Activated CD8-positive, alpha-beta memory T cell treated with anti-CD3 and anti-CD28 coated beads for 24 hours (primary cell): ENCODE data around the gene SCUBE2.
"Not testable (repeated sequence)": the region's sequence is repeated elsewhere in the genome, so short reads cannot be mapped to it uniquely, and the experiment has no call there.

Source experiments
- DNase-seq: peaks from one replicate; pipeline ENCODE4 v3.0.0-alpha.2; 2020

The SCUBE2 gene

DNA sequence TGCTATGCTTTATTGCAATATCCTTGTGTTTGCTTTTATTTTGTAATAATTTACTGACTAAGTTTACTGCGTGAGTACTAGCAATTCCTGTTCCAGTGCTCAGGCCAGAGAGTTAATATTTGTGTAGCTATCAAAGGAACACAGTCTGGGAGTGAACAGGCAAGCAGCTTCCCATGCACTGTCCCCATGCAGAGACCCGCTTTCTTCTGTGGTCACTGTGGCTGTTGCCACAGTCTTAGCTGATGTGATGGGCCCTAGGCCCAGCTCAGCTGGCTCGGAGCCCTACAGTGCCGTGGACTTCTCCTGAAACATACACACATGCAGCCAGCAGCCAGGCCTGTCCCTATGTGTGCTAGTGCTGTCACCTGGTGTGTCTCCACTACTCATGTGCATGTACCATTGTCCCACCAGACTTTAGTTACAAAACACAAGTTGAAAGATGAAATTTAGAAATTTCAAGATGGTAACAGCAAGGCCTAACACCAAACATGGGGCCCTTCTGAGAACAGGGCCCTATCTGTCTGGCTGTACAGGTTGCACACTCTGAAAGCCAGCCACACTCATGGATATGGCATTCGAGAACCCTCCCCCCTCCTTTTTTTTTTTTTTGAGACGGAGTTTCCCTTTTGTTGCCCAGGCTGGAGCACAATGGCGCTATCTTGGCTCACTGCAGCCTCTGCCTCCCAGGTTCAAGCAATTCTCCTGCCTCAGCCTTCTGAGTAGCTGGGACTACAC is 12.3 kb upstream of the SCUBE2 start:
- DNase-seq, result no peak

DNA sequence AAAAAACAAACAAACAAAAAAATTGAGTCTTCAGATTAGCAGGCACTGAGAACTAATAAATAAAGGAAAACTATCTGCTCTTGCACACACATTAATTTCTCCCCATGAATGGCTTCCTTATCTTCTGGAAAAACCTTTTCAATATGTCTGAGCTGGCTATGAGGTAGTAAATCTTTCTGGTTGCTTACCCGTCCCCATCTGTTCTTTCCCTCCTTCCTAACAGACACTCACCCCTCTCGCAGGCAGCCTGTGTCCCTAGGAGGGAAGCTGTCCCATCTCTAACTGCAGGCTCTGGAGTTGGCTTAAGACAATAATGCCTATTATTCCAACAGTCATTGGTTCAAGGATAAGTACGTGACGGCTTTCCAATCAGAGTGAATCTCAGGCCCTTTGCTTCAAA is 8.2 kb upstream of the SCUBE2 start:
- DNase-seq, result no peak

DNA sequence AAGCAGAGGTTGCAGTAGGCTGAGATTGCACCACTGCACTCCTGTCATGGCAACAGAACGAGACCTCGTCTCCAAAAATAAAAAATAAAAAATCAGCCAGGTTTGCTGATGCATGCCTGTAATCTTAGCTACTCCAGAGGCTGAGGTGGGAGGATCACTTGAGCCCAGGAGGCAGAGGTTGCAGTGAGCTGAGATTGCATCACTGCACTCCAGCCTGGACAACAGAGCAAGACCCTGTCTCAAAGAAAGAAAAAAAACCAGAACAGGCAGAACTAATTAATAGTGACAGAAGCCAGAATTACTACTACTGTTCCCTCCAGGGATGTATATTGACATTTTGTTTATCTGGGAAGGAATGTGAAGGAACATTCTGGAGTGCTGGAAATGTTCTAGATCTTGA is 7.1 kb upstream of the SCUBE2 start:
- DNase-seq, result not testable (repeated sequence)

- DNase-seq, result not testable (repeated sequence)
These were observed 6.0 kb upstream of the SCUBE2 start for GRCh38 chr11:9097186-9097943.

DNA sequence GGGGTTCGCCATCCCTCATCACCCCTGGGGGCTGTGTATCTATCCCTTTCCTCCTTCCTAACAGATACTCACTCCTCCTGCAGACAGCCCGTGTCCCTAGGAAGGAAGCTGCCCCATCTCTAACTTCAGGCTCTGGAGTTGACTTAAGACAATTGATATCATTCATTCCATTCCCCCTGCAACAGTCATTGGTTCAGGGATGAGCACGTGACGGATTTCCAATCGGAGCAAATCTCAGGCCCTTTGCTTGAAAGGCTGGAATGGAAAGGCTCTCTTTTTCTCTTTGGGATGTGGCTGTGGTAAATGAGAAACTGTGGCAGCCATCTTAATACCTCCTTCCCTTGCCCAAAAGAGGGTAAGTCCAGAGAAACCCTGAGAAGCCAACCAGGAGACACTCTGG is 5.0 kb upstream of the SCUBE2 start:
- DNase-seq, result no peak

DNA sequence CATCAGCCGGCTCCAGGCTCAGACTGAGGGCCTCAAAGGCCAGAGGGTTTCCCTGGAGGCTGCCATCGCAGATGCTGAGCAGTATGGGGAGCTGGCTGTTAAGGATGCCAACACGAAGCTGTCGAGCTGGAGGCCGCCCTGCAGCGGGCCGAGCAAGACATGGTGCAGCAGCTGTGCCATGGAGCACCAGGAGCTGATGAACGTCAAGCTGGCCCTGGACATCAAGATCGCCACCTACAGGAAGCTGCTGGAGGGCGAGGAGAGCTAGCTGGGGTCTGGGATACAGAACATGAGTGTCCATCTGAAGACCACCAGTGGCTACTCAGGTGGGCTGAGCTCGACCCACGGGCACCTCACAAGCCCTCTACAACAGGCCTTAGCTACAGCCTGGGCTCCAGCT is 4.0 kb upstream of the SCUBE2 start:
- DNase-seq, result no peak

DNA sequence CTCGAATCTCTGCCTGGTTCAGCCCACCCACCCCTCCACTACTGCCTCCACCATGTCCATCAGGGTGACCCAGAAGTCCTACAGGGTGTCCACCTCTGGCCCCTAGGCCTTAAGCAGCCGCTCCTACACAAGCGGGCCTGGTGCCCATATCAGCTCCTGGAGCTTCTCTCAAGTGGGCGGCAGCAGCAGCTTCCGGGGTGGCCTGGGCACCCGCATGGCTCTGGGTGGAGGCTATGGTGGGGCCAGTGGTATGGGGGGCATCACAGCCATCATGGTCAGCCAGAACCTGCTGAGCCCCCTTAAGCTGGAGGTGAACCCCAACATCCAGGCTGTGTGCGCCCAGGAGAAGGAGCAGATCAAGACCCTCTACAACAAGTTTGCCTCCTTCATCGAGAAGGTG is 3.0 kb upstream of the SCUBE2 start:
- no peak for DNase-seq

DNA sequence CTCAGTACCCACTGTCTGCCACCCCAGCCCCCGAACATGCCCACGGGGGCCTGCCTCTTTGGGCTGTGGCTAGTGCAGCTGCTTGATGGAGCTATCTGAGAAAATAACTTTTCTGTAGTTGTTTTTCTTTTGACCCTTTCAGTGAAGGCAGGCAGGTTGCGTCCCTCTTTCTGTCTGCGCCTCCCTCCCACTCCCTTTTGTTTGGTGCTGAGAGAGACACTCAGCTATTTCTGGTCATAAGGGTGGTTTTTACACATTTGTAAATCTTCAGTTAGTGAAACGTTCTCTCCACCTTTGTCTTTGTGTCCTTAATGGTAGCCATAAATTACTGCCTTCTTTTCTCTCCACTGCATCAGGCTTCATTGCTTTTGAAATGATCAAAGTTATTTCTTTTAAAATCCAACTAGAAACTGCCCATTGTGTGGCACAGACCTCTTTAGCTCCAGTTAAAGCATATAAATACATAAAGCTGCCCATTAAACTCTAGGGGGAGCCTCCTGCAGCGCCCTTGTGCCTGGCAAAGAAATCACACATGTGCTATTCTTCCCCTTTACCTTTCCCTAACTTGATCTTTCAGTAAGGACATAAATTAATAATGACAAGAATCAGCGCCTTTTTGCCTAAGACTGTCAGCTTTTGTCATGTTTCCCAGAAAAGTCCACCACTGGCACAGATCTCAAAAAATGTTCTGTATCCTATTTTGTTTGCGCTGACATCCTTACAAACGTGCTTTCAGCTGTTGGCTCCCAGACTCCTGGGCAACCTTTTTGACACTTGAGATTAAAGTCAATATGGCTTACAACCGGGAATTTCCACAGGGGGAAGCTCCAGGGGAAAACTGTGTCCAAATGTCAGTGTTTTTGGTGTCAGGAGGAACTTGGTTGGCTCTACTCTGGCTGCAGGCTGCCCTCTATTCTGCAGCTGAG is 1.7 kb upstream of the SCUBE2 start:
- no peak for DNase-seq

GRCh38 chr11:9092072-9092471 is 673 bp upstream of the SCUBE2 start:
- DNase-seq, result no peak

GRCh38 chr11:9090488-9091043 is 833 bp downstream of the SCUBE2 start:
- DNase-seq, result no peak

- DNase-seq, result no peak
These were observed 1.8 kb downstream of the SCUBE2 start for GRCh38 chr11:9089636-9090035.

- no peak for DNase-seq
These were observed 2.3 kb downstream of the SCUBE2 start for GRCh38 chr11:9089061-9089460.

GRCh38 chr11:9082575-9082974 is 8.8 kb downstream of the SCUBE2 start:
- no peak for DNase-seq

DNA sequence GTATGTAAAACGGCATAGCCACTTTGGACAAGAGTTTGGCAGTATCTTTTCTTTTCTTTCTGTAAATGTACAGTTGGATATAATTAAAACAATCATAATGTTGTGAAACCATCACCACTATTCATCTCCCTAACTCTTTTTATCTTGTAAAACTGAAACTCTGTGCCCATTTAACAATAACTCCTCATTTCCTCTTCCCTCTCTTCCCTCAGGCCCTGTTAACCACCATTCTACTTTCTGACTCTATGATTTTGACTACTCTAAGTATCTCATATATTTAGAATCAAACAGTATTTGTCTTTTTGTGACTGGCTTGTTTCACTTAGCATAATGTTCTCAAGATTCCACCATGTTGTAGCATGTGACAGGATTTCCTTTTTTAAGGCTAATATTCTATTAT is 10.2 kb downstream of the SCUBE2 start:
- DNase-seq, result no peak

- no peak for DNase-seq
These were observed 13.0 kb downstream of the SCUBE2 start for GRCh38 chr11:9078113-9079086.

GRCh38 chr11:9077164-9077563 is 14.2 kb downstream of the SCUBE2 start:
- peak; percentile 19 for DNase-seq

DNA sequence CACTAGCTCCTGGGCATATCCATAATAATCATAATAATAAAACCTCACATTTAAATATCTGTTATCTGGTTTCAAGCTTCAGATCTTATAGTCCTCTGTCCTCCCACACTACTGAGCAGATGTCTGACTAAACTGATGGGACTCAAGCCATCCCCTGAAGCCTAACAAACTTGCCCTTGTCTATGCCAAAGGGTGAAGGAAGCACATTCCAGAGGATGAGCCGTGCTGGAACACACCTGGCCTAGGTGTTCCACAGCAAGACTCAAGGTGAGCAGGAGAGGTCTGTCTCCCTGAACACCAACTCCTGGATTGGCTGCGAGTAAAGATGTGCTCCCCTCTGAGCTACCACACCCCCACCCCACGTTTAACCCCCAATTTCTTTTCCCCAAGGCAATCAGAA is 14.7 kb downstream of the SCUBE2 start:
- DNase-seq, result peak; percentile 40

- DNase-seq, result peak; percentile 49
These were observed 15.4 kb downstream of the SCUBE2 start for GRCh38 chr11:9076046-9076445.

DNA sequence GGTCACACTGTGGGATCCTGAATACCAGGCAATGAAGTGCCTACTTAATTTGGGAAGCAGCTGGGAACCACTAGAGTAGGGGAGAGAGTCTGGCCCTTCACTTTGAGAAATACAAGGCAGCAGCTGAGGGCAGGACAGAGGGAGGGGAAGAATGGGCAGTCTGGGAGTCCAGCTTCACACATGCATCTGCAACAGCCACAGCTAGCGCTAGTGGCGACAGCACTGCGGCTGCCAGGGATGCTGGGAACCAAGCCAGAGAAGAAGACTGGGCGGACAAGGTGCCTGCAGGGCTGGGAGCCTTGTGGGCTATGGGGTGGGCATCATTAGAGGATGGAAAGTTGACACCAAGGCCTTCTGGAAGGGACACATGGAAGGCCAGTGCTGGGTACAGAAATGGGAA is 15.8 kb downstream of the SCUBE2 start:
- peak; percentile 26 for DNase-seq

DNA sequence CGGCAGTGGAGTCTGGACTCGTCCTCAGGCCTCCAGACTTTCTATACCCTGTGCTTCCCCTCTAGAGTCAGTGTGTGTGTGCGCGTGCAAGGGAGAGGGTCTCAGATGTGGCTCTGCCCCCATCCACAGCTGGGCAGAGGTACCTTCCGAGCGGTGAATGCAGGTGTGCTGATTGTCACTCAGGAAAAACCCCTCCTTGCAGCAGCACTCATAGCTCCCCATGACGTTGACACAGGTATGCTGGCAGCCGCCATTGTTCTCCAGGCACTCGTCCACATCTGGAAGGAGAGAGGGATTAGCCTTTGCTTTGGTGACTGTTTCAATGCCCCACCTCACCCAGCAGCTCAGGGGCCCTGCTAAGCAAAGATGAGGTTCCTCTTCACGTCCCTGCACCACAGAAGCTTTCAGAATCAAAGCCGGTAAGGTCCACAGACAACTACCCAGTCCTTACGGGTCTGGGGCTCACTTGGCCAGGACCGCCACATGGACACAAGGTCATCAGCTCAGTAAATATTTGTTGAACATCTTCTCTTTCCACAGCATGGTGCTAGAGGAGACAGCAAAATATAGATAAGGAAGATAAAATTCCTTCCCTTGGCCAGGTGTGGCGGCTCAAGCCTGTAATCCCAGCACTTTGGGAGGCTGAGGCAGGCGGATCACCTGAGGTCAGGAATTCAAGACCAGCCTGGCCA is 16.9 kb downstream of the SCUBE2 start:
- DNase-seq, result peak; percentile 24
